NT2/D1 (cell line): ENCODE data around the gene RPL28.
"Not testable (repeated sequence)": the region's sequence is repeated elsewhere in the genome, so short reads cannot be mapped to it uniquely, and the experiment has no call there.

Experiments used
- DNase-seq: peaks from one replicate; pipeline ENCODE4 v3.0.0-alpha.2; 2011; ENCODE audit warnings: low read depth, low spot score
- H3K27me3 ChIP-seq: 2 replicates; pipeline ENCODE4 v1.6.0; 2011; ENCODE audit warnings: mild to moderate bottlenecking; ENCODE audit not compliant: insufficient read length, insufficient read depth
- H3K36me3 ChIP-seq: 2 replicates; pipeline ENCODE4 v1.6.1; 2011; ENCODE audit warnings: mild to moderate bottlenecking, low read length, mixed read lengths; ENCODE audit not compliant: insufficient read depth, insufficient read length
- H3K4me1 ChIP-seq: 2 replicates; pipeline ENCODE4 v1.5.1; 2011; ENCODE audit not compliant: insufficient read depth, insufficient read length
- H3K4me3 ChIP-seq: 2 replicates; pipeline ENCODE4 v1.5.1; 2011; ENCODE audit warnings: low read depth; ENCODE audit not compliant: insufficient read length
- H3K9ac ChIP-seq: 2 replicates; pipeline ENCODE4 v1.6.0; 2011; ENCODE audit warnings: low read depth; ENCODE audit not compliant: insufficient read length
- H3K9me3 ChIP-seq: 2 replicates; pipeline ENCODE4 v1.5.1; 2011; ENCODE audit warnings: mild to moderate bottlenecking, low read length; ENCODE audit not compliant: insufficient read depth
- SUZ12 ChIP-seq: IDR thresholded peaks from 2 replicates; pipeline ENCODE4 v1.6.1; 2011; ENCODE audit not compliant: insufficient read length, insufficient read depth; ENCODE audit errors: extremely low read depth
- YY1 ChIP-seq: IDR thresholded peaks from 2 replicates; pipeline ENCODE4 v1.6.1; 2011; ENCODE audit not compliant: insufficient read length, insufficient read depth
- ZNF274 ChIP-seq: IDR thresholded peaks from 2 replicates; pipeline ENCODE4 v1.6.1; 2011; ENCODE audit warnings: mild to moderate bottlenecking, low read depth, low read length

The RPL28 gene

DNA sequence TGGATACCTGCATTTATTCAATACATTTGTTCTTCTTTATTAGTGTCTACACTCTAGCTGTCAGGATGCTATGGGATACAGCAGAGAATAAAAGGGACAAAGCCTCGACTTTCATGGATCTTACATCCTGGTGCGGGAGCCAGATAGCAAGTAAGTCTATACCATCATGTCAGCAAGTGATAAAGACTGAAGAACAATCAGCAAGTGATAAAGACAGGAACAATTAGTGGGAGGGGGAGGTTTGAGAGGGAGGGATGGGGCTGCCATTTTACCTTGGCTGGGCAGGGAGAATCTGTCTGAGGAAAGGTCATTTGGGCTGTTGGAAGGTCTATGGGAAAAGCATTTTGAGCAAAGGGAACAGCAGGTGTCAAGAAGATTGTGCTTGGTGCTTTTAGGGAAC is 24.4 kb downstream of the RPL28 start:
- no peak for DNase-seq
- no peak overlapping the region for H3K4me3 ChIP-seq
- peaks cover 8% of the 10 kb centered on the region for H3K4me1 ChIP-seq
- H3K9me3 ChIP-seq = peaks cover 18% of the 10 kb centered on the region; the same call in 1 of the 2 replicates
- TF ChIP-seq ZNF274 (no peak), SUZ12 (no peak), YY1 (no peak)
- H3K27me3 ChIP-seq = no peaks in the 10 kb centered on the region
- H3K36me3 ChIP-seq = peaks cover 17% of the 10 kb centered on the region
- H3K9ac ChIP-seq = no peak overlapping the region

DNA sequence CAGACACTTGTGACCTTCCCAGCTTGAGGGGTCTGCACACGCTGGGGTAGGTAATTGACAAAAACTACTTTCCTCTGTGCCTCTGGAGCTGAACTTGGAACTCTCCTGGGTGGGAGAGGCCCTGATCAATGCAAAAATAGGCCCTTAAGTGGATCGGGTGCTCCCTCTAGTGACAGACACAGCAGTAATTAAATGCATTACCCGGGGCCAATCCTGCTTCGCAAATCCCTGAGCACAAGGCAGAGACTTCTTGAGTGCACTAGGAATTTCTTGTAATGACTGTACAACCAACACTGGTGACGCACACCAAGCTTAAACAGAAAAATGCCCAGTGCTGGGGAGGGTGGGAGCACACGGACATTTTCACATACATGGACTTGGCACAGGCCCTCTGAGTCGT is 32.5 kb downstream of the RPL28 start:
- DNase-seq = peak; percentile 70
- TF ChIP-seq ZNF274 = no peak
- no peak for TF ChIP-seq YY1
- no peak for TF ChIP-seq SUZ12
- H3K27me3 ChIP-seq = peaks cover 10% of the 10 kb centered on the region
- no peak overlapping the region for H3K9ac ChIP-seq
- peaks cover 10% of the 10 kb centered on the region; the same call in 1 of the 2 replicates for H3K9me3 ChIP-seq
- no peak overlapping the region for H3K4me3 ChIP-seq
- no peaks in the 10 kb centered on the region for H3K36me3 ChIP-seq
- H3K4me1 ChIP-seq = no peaks in the 10 kb centered on the region

DNA sequence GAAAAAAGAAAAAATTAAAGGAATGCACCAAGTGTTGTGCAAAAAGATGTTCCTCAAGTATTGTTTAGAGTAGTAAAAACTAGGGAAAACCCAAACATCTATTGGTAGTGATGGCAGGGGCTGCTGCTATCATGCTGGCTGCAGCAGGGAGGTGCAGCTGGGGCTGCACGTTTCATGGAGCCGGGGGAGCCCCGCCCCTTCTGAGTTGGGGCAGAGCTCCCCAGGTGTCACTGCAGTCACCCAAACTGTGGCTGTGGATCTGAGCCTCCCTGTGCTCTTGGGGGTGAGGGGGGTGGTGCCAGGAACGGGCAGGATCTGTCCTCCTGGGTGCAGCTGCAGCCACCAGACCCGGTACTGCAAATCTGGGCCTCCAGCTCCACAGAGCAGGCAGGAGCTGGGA is 33.4 kb downstream of the RPL28 start:
- H3K4me3 ChIP-seq = no peak overlapping the region
- no peak for TF ChIP-seq YY1
- no peak for TF ChIP-seq ZNF274
- TF ChIP-seq SUZ12 = no peak
- DNase-seq = no peak
- peaks cover 10% of the 10 kb centered on the region for H3K27me3 ChIP-seq
- H3K9me3 ChIP-seq = peaks cover 10% of the 10 kb centered on the region; the same call in 1 of the 2 replicates
- no peak overlapping the region for H3K9ac ChIP-seq
- no peaks in the 10 kb centered on the region for H3K4me1 ChIP-seq
- H3K36me3 ChIP-seq = no peaks in the 10 kb centered on the region

DNA sequence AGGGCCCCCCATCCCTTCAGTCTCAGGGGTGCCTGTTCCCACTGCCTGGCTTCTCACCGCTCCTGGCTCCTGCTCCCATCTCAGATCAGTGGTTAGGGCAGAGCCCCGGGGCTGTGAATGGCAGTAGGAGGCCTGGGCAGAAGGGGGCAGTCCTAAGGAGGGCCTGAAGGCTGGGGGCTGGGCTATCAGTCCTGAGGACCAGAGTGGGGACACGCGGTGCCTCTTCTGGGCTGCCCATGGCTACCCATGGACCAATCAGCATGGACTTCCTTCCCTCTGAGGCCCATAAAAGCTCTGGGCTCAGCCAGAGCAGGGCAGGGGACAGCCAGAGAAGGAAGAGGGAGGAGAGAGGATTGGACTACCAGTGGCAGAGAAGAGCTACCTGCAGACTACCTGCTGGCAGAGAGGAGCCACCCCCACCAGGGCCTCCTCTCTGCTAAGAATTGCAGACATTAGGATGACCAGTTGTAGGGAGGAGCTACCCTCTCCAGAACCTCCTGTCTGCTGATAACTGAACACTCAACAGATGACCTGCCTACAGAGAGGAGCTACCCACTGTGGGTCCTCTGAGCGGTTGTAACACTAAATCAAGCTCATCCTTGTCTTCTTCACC is 34.0 kb downstream of the RPL28 start:
- Histone ChIP-seq H3K9me3 (peaks cover 10% of the 10 kb centered on the region; the same call in 1 of the 2 replicates), H3K27me3 (peaks cover 10% of the 10 kb centered on the region), H3K9ac (no peak overlapping the region), H3K4me3 (no peak overlapping the region), H3K4me1 (no peaks in the 10 kb centered on the region), H3K36me3 (no peaks in the 10 kb centered on the region)
- no peak for DNase-seq
- TF ChIP-seq ZNF274 = no peak
- no peak for TF ChIP-seq SUZ12
- no peak for TF ChIP-seq YY1

DNA sequence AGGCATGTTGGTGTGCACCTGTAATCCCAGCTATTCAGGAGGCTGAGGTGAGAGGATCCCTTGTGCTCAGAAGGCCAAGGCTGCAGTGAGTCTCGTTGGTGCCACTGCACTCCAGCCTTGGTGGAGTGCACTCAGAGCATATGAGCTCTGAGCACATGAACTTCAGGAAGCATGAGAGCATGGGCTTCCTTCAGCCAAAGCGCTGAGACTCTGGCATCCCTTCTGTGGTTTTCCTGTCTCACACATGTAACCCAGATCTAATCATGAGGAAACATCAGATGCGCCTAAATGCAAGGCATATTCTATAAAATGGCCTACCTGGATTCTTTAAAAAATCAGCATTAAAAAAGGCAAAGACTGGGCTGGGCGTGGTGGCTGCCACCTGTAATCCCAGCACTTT is 35.5 kb downstream of the RPL28 start:
- H3K36me3 ChIP-seq, H3K4me3 ChIP-seq, DNase-seq, H3K4me1 ChIP-seq, H3K27me3 ChIP-seq, H3K9ac ChIP-seq: not testable (repeated sequence)
- H3K9me3 ChIP-seq = peaks cover 10% of the 10 kb centered on the region; the same call in 1 of the 2 replicates

DNA sequence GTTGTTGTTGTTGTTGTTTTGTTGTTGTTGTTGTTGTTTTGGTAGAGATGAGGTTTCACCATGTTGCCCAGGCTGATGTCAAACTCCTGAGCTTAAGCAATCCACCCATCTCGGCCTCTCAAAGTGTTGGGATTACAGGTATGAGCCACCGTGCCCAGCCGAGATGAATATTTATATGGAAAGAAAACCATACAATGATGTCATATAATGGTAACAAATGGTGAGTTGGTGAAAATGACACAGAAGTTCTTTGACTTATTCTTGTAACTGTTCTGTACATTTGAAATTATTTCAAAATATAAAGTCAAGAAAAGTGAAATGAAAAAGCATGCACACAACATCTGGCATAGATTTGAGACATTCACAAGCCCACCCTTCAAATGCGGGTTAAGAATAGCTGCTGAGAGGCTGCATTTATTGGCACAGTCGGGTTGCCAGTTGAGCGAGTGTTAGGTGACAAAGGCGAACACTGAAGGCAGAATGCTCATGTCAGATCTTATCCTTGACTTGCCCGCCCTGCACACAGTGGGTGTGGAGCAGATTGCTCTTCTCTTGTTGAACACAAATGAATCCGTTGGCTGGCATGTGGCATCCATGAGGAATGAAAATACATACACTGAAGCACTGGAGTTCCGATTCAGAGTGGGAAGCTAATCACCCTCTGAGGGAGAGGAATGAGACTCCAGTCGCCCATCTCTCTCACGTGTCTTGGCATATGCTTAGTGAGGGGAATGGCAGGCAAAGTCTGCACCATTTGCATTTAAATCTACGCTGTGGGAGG is 37.7 kb downstream of the RPL28 start:
- H3K9ac ChIP-seq = no peak overlapping the region
- peaks cover 10% of the 10 kb centered on the region for H3K27me3 ChIP-seq
- H3K9me3 ChIP-seq = peaks cover 10% of the 10 kb centered on the region; the same call in 1 of the 2 replicates
- no peak for DNase-seq
- H3K4me3 ChIP-seq = no peak overlapping the region
- H3K4me1 ChIP-seq = no peaks in the 10 kb centered on the region
- H3K36me3 ChIP-seq = no peaks in the 10 kb centered on the region
- no peak for TF ChIP-seq YY1
- no peak for TF ChIP-seq SUZ12
- no peak for TF ChIP-seq ZNF274

DNA sequence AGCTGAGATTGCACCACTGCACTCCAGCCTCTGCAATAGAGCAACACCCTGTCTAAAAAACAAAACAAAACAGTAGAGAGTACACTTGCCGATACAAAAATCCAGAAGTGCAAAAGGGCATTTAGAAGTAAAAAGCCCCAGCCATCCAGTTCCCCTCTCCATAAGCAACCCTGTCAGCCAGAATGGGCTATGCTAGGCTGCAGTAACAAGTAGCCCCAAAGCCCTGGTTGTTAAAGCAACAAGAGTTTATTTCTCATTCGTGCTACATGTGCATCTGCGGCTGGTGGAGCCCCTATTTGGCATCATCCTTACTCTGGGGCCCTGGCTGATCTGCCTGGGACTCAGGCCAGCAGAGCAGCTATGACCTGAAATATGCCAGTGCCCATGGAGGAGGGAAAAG is 38.8 kb downstream of the RPL28 start:
- H3K27me3 ChIP-seq = peaks cover 6% of the 10 kb centered on the region
- no peak overlapping the region for H3K9ac ChIP-seq
- DNase-seq = no peak
- peaks cover 2% of the 10 kb centered on the region for H3K4me1 ChIP-seq
- H3K36me3 ChIP-seq = no peaks in the 10 kb centered on the region
- H3K9me3 ChIP-seq = peaks cover 7% of the 10 kb centered on the region; the same call in 1 of the 2 replicates
- no peak overlapping the region for H3K4me3 ChIP-seq
- no peak for TF ChIP-seq ZNF274
- no peak for TF ChIP-seq SUZ12
- TF ChIP-seq YY1 = no peak
